Inferior parietal cortex (tissue), 1 donor: ENCODE measurements around the gene DBF4B.

ENCODE experiments used
- DNase-seq: peaks from one replicate; pipeline ENCODE4 v3.0.0-alpha.2; 2016; ENCODE audit errors: extremely low spot score

The DBF4B gene

GRCh38 chr17:44759916-44760243 lies 51.4 kb downstream of the DBF4B start:
- DNase-seq = no peak

GRCh38 chr17:44760474-44761308 lies 52.2 kb downstream of the DBF4B start:
- DNase-seq = no peak

DNA sequence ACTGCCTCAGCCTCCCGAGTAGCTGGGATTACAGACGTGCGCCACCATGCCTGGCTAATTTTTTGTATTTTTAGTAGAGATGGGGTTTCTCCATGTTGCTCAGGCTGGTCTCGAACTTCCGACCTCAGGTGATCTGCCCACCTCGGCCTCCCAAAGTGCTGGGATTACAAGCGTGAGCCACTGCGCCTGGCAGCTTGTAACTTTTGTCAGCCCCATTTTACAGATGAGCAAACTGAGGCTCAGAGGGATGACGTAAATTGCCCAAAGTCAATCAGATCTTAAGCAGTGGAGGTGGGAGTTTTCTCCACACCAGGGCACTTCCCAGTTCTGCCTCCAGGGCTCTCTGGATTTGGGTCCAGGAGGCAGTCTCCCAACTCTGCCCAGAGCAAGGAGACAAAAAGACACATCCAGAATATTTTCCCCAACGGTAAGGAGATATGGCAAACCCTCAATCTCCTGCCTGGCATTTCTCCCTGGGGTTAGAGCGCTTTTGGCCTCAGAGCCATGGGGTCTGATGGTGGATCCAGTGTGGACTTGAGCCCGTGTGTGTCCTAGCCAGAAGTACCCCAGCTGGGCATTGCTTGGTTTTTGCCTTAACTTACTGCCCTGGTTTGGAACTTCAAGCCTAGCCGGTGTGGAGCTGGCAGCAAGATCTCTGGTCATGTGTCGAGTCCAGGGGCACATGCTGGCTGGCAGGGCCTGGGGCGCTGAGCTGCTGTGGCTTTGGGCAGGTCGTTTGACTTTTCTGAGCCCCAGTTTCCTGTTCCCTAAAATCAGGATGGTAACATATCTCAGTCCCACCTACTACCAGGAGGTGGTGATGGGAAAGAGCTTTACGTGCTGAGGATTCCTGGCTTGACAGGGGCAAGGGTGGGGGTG lies 53.7 kb downstream of the DBF4B start:
- DNase-seq = no peak

GRCh38 chr17:44763170-44763569 lies 54.7 kb downstream of the DBF4B start:
- DNase-seq = no peak

- DNase-seq = no peak
Observed at GRCh38 chr17:44765965-44766364, 57.5 kb downstream of the DBF4B start.

GRCh38 chr17:44766409-44767038 lies 58.1 kb downstream of the DBF4B start:
- DNase-seq = no peak

GRCh38 chr17:44767493-44767892 lies 59.0 kb downstream of the DBF4B start:
- DNase-seq = no peak

- DNase-seq = no peak
Observed at GRCh38 chr17:44768505-44769142, 60.2 kb downstream of the DBF4B start.

GRCh38 chr17:44769230-44769629 lies 60.8 kb downstream of the DBF4B start:
- DNase-seq = no peak

DNA sequence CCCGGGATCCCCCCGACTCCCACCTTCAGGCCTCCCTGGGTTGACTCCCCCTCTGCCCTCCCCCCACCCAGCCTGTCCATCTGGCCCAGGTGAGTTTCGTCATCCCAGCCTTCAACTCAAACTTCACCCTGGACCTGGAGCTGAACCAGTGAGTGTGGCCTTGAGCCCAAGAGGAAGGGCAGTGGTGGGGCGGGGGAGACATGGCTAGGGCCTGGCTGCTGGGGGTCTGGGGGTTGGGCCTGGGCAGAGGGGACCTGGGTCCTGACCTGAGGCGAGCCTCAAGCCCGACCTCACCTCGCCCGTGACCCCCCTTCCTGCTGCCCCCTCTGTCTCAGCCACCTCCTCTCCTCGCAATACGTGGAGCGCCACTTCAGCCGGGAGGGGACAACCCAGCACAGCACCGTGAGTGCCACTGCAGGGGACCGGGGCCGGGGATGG lies 61.2 kb downstream of the DBF4B start:
- DNase-seq = no peak

DNA sequence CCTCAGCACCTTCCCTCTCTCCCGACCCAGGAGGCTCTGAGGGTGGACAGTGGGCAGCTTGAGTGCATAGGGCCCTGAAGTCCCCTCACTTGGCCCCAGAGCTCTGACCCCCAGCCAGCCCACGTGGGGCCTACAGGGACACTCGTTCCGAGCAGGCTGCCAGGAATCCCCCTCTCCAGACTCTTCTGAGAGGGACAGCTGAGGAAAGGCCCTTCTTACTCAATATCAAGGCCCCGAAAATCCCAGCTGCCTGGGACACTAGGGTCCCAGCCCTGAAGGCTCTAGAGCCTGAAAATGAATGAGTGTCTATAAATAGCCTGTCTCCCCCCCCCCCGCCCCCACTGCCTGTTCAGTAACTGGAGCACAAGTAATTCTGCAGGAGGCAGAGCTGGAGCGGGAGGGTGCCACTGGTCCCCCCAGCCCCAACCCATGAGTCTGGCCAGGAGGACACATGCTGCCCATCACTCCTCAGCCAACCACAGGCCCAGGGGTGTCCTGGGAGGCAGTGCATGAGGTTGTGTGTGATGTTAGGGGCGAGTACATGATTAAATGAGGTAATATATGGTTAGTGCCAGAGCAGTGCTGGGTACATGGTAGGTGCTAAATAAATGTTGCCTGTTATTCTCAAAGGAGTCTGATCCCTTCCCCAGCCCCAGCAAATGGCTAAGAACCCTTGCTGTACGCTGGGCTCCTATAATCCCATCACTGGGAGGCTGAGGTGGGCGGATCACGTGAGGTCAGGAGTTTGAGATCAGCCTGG lies 61.9 kb downstream of the DBF4B start:
- no peak for DNase-seq

GRCh38 chr17:44772308-44773045 lies 64.0 kb downstream of the DBF4B start:
- DNase-seq = no peak

GRCh38 chr17:44773140-44773539 lies 64.7 kb downstream of the DBF4B start:
- no peak for DNase-seq

DNA sequence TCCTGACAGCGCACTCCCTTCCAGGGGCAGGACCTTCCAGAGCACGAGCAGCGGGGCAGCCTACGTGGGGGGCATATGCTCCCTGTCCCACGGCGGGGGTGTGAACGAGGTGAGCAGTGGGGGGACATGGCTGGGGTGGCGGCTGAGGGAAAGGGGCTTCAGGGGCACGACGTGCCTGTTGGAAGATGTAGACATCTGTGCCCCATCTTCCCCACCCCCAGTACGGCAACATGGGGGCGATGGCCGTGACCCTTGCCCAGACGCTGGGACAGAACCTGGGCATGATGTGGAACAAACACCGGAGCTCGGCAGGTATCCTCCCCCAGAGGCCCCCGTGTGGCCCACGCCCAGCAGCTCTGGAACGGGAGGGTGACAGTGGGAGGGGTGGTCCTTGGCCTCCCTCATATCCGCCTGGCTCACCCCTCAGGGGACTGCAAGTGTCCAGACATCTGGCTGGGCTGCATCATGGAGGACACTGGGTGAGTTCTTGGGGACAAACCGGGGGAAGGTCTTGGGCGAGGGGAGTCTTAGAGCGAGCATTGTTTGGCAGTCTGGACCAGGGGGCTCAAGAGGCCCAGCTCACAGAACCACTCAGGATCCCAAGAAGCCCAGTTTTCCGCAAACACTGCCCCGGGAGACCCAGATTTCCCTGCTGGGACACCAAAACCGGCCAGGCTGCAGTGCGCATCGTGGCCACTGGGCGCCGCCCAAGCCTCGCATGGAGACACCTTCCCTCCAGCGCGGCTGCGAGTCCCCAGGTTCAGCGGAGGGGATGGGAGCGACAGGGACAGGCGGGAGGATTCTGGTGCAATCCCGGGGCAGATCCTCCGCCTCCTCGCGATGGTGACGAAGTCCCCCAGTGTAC lies 66.0 kb downstream of the DBF4B start:
- peak; percentile 90 for DNase-seq

DNA sequence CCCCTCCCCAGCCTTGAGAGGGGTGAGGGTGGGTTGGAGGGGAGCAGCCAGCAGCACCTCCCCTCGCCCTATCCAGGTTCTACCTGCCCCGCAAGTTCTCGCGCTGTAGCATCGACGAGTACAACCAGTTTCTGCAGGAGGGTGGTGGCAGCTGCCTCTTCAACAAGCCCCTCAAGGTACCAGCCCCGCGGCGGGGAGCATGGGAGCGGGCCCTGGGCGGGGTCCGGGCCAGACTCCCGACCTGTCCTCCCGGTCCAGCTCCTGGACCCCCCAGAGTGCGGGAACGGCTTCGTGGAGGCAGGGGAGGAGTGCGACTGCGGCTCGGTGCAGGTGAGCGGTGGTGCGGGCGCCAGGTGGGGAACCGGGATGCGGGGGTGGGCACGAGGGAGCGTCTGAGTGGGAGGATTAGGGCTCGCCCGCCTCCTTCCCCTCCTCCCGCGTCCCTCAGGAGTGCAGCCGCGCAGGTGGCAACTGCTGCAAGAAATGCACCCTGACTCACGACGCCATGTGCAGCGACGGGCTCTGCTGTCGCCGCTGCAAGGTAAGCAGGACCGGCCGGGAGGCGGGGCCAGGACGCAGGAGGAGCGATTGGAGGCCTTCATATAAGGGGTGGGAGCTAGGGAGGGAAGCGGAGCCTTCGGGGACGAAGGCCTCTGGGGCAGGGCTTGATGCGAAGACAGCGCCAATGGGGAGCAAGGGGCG lies 66.8 kb downstream of the DBF4B start:
- DNase-seq = peak; percentile 88

- DNase-seq = no peak
Observed at GRCh38 chr17:44775838-44776621, 67.6 kb downstream of the DBF4B start.

DNA sequence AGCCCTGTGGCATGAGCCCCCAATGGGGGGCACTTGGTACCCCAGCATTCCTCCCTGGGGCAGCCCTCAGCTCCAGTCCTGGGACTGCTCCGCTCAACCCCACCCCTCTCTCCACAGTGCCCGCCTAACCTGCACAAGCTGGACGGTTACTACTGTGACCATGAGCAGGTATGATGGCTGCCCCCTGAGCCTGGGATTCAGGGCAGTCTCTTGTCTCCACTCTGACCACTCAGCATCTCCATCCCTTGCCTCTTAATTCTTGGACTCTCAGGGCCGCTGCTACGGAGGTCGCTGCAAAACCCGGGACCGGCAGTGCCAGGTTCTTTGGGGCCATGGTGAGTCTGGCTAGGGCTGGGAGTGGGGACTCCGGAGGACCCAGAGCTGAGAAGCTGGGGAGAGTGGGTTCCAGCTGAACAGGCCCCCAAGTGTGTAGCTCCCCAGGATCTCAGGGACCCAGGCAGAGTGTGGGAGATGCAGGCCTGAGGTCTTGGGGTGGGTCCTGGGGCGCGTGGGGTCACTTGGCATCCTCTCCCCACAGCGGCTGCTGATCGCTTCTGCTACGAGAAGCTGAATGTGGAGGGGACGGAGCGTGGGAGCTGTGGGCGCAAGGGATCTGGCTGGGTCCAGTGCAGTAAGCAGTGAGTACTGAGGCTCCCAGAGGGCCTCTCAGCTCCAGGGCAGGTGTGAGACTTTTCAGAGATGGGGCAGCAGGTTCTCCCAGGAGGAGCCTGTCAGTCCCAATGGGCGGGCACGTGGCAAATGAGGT lies 68.3 kb downstream of the DBF4B start:
- no peak for DNase-seq
